Body of pancreas (tissue), 4 donors: ENCODE data around the gene SLC4A7.
"Not testable (repeated sequence)": the region's sequence is repeated elsewhere in the genome, so short reads cannot be mapped to it uniquely, and the experiment has no call there.

Source experiments
- CTCF ChIP-seq, 7 experiments: fragments of 450-650 bp in 4 of 7; fragments of 200-600 bp in 3 of 7; sonication (generic) in 3 of 7; IDR thresholded peaks; one replicate each; pipeline ENCODE4 v1.5.1; 2016 to 2019; ENCODE audit warnings: antibody characterized with exemption in 7 of 7
- POLR2A ChIP-seq, 3 donors: fragments of 450-650 bp; IDR thresholded peaks; one replicate each; pipeline ENCODE4 v1.6.1; 2016; ENCODE audit warnings: antibody characterized with exemption in 3 of 3, mild to moderate bottlenecking in 2 of 3

GRCh38 chr3:27438352-27438751 is 45.8 kb downstream of the SLC4A7 start:
- not testable (repeated sequence) for TF ChIP-seq CTCF, POLR2A (IDR thresholded peaks at IDR 0.05)
